ENCODE results near the gene NUDT14. TPM values are rescaled to one million over a fixed set of nuclear protein-coding genes. Genes with fewer than 3 reads are reported as not detected.

NUDT14 gene
- polyA plus RNA-seq, 1 experiment: 10.9 TPM

GRCh38 chr14:105123064-105123665, 57.9 kb downstream of the NUDT14 start:
- POLR2A ChIA-PET: no interaction called here
- CTCF ChIA-PET: no interaction called here
- Histone ChIP-seq H3K36me3 (ENCODE audit: control insufficient read depth, insufficient read depth, low read length) (no peaks in the 10 kb centered on the region), H3K4me3 (ENCODE audit: low read depth, low read length) (no peak overlapping the region), H3K27me3 (ENCODE audit: control insufficient read depth, insufficient read depth, low read length) (peaks cover 23% of the 10 kb centered on the region)
- DNase-seq (ENCODE audit: low read depth): no peak
- no peak for TF ChIP-seq CTCF (IDR thresholded peaks at IDR 0.05; ENCODE audit: insufficient read depth, low read depth, low read length)

Small RNA genes lying within 50 kb of the gene (small RNA-seq; reads per million reads assigned to genes)
- gene MIR6765 (ENCODE audit: insufficient read length, low read depth, low replicate concordance): not detected

Other genes with a start within 250 kb of the NUDT14 start
- 6.5 and 6.6 TPM in 2 replicates for gene AHNAK2, start 202.9 kb downstream of the NUDT14 start, polyA plus RNA-seq (2011; rRNA removed)
- gene CLBA1, start 195.5 kb downstream of the NUDT14 start, polyA plus RNA-seq (2011; rRNA removed): 4.5 and 5.9 TPM in 2 replicates
- 13.3 and 16.6 TPM in 2 replicates for gene CDCA4, start 160.2 kb downstream of the NUDT14 start, polyA plus RNA-seq (2011; rRNA removed)
- gene GPR132, start 115.9 kb downstream of the NUDT14 start, polyA plus RNA-seq (2011; rRNA removed): 0.06 and 0.13 TPM in 2 replicates
- gene JAG2, start 12.5 kb downstream of the NUDT14 start, polyA plus RNA-seq (2011; rRNA removed): 0.23 and 0.31 TPM in 2 replicates
- gene BTBD6, start 67.2 kb upstream of the NUDT14 start, polyA plus RNA-seq (2011; rRNA removed): 32.6 and 41.9 TPM in 2 replicates
- gene BRF1, start 119.7 kb upstream of the NUDT14 start, polyA plus RNA-seq (2011; rRNA removed): 5.8 and 8.2 TPM in 2 replicates
- gene PACS2, start 133.4 kb upstream of the NUDT14 start, polyA plus RNA-seq (2011; rRNA removed): 13.4 and 21.4 TPM in 2 replicates
- gene TEX22, start 217.2 kb upstream of the NUDT14 start, polyA plus RNA-seq (2011; rRNA removed): 0.17 and 0.22 TPM in 2 replicates
- 40.3 and 48.8 TPM in 2 replicates for gene MTA1, start 238.5 kb upstream of the NUDT14 start, polyA plus RNA-seq (2011; rRNA removed)

Data from BJ (cell line).